WI38 (cell line): ENCODE measurements around the gene CRYZ.
"Not testable (repeated sequence)": the region's sequence is repeated elsewhere in the genome, so short reads cannot be mapped to it uniquely, and the experiment has no call there.

Experiments
- H3K4me3 ChIP-seq: 2 replicates; pipeline ENCODE4 v1.5.1; 2011; ENCODE audit warnings: low read depth, mild to moderate bottlenecking, control low read depth, low read length
- TF ChIP-seq, protein P1 (sequence below): IDR thresholded peaks from 2 replicates; pipeline ENCODE4 v1.5.1; 2012; ENCODE audit warnings: low read depth, mild to moderate bottlenecking, control low read depth, low read length

Gene CRYZ

GRCh38 chr1:74679811-74680210 lies 53.0 kb downstream of the CRYZ start:
- H3K4me3 ChIP-seq = no peak overlapping the region
- TF ChIP-seq, protein P1, sequence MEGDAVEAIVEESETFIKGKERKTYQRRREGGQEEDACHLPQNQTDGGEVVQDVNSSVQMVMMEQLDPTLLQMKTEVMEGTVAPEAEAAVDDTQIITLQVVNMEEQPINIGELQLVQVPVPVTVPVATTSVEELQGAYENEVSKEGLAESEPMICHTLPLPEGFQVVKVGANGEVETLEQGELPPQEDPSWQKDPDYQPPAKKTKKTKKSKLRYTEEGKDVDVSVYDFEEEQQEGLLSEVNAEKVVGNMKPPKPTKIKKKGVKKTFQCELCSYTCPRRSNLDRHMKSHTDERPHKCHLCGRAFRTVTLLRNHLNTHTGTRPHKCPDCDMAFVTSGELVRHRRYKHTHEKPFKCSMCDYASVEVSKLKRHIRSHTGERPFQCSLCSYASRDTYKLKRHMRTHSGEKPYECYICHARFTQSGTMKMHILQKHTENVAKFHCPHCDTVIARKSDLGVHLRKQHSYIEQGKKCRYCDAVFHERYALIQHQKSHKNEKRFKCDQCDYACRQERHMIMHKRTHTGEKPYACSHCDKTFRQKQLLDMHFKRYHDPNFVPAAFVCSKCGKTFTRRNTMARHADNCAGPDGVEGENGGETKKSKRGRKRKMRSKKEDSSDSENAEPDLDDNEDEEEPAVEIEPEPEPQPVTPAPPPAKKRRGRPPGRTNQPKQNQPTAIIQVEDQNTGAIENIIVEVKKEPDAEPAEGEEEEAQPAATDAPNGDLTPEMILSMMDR = no peak

- TF ChIP-seq, protein P1 = no peak
These were observed 54.9 kb downstream of the CRYZ start for GRCh38 chr1:74677926-74678325.

DNA sequence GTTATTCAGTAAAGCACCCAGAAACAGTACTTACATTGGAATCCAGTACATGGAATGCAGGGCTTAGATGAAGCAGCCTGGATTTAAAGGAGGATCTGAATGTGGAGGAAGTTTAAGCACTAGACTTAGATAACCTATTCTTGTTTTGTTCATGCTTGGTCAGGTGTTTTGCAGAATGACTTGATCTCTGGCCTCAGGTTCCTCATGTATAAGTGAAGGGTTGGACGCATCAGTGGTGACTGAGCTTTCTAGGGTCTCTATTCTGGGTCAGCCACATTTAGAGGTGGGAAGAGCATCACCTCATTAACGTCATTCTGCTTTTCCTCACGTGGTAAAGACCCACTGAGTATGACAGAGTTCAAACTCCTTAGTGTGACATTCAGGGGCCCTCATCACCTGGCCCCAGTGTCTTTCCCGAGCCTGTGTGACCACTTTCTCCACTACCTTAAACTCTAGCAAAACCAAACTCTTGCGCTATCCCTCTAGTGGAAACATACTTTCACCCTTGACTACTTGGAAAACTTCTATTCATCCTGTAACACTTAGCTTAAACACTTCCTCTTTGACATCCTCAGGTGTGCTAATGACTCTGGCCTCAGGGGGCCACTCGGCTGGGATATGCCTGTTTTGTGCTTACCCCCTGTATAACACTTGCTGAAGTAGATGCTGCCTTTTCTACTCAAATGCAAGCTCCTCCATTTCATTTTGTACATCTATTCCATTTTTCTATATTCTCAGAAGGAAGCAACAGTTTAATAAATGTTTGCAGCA lies 58.4 kb downstream of the CRYZ start:
- no peak overlapping the region for H3K4me3 ChIP-seq
- TF ChIP-seq, protein P1 = no peak

More at GRCh38 chr1:74677926-74678325, 54.9 kb downstream of the CRYZ start:
- H3K4me3 ChIP-seq = no peak overlapping the region

GRCh38 chr1:74673351-74674111 lies 59.3 kb downstream of the CRYZ start, which contains the start of gene ERICH3:
Gene ERICH3, minus strand, starts transcription at chr1:74673792. Its CDS starts 273 bp downstream, at chr1:74673519.
- TF ChIP-seq, protein P1 = no peak

GRCh38 chr1:74670866-74671265 lies 62.0 kb downstream of the CRYZ start:
- not testable (repeated sequence) for H3K4me3 ChIP-seq

More at GRCh38 chr1:74673351-74674111, 59.3 kb downstream of the CRYZ start, which contains the start of gene ERICH3:
- H3K4me3 ChIP-seq = peak within 1 kb of the TSS; percentile 27; the same call in 1 of the 2 replicates
